OCI-M1 (cell line): Measurements from ENCODE around the gene HSD11B2.
A peak's percentile ranks its signal among the peaks of the same experiment; 100 is the strongest.

Experiments
- DNase-seq: peaks from one replicate; lab custom pipeline; 2025; lab: John Stamatoyannopoulos, UW

Gene HSD11B2

GRCh38 chr16:67396159-67397035 lies 34.5 kb upstream of the HSD11B2 start:
- peak; percentile 47 for DNase-seq

- DNase-seq: no peak
Measured at GRCh38 chr16:67397036-67397801, 33.7 kb upstream of the HSD11B2 start.

- DNase-seq: no peak
Measured at GRCh38 chr16:67397812-67398545, 32.9 kb upstream of the HSD11B2 start.

GRCh38 chr16:67398546-67399217 lies 32.2 kb upstream of the HSD11B2 start:
- DNase-seq: no peak

GRCh38 chr16:67399218-67399733 lies 31.6 kb upstream of the HSD11B2 start:
- peak; percentile 26 for DNase-seq

GRCh38 chr16:67399749-67400704 lies 30.9 kb upstream of the HSD11B2 start:
- no peak for DNase-seq

- no peak for DNase-seq
Measured at GRCh38 chr16:67400901-67401300, 30.0 kb upstream of the HSD11B2 start.

GRCh38 chr16:67403976-67404555 lies 26.9 kb upstream of the HSD11B2 start:
- DNase-seq: no peak

GRCh38 chr16:67404740-67405226 lies 26.1 kb upstream of the HSD11B2 start:
- DNase-seq: no peak

- DNase-seq: no peak
Measured at GRCh38 chr16:67405336-67405735, 25.6 kb upstream of the HSD11B2 start.

GRCh38 chr16:67406111-67406971 lies 24.6 kb upstream of the HSD11B2 start:
- DNase-seq: no peak

- no peak for DNase-seq
Measured at GRCh38 chr16:67407176-67407787, 23.6 kb upstream of the HSD11B2 start.

- DNase-seq: no peak
Measured at GRCh38 chr16:67407788-67408452, 23.0 kb upstream of the HSD11B2 start.

- no peak for DNase-seq
Measured at GRCh38 chr16:67409631-67410030, 21.3 kb upstream of the HSD11B2 start.

GRCh38 chr16:67411339-67411738 lies 19.6 kb upstream of the HSD11B2 start:
- DNase-seq: no peak

- no peak for DNase-seq
Measured at GRCh38 chr16:67412294-67412693, 18.6 kb upstream of the HSD11B2 start.

- DNase-seq: no peak
Measured at GRCh38 chr16:67413978-67414911, 16.7 kb upstream of the HSD11B2 start.
